ENCODE results near the gene ATP8B4. TPM values are rescaled to one million over a fixed set of nuclear protein-coding genes. Genes with fewer than 3 reads are reported as not detected.

Gene ATP8B4
- total RNA-seq, 1 experiment from 2014 or later: 0.24 TPM

DNA sequence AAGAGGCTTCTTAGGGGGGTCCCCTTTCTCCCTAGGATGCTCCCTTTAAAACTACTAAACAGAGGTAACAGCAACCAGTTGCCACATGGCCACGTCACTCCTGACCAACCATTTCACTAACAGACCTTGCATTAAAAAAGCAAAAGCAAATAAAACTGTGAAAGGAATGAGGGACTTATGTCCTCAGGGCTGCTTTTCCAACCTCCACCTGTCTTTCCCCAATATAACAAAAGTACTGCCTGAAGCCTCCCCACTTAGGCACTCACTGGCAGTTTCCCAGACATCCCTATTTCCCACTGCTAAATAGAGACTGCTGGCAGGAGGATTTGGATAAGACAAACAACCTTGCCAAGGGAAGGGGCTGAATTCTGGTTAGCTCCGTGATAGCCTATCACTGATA lies 130.3 kb downstream of the ATP8B4 start:
- Mint-ChIP-seq H3K9me3 (ENCODE audit: low read depth, unreplicated experiment) (no peaks in the 10 kb centered on the region), H3K27ac (ENCODE audit: unreplicated experiment) (no peak overlapping the region), H3K4me3 (ENCODE audit: low read depth, unreplicated experiment) (no peak overlapping the region), H3K4me1 (ENCODE audit: low read depth, unreplicated experiment) (no peaks in the 10 kb centered on the region), H3K27me3 (ENCODE audit: unreplicated experiment) (no peaks in the 10 kb centered on the region), H3K36me3 (ENCODE audit: insufficient read depth, unreplicated experiment) (no peaks in the 10 kb centered on the region)
- CTCF ChIA-PET: no interaction called here
- TF ChIP-seq, protein P1, sequence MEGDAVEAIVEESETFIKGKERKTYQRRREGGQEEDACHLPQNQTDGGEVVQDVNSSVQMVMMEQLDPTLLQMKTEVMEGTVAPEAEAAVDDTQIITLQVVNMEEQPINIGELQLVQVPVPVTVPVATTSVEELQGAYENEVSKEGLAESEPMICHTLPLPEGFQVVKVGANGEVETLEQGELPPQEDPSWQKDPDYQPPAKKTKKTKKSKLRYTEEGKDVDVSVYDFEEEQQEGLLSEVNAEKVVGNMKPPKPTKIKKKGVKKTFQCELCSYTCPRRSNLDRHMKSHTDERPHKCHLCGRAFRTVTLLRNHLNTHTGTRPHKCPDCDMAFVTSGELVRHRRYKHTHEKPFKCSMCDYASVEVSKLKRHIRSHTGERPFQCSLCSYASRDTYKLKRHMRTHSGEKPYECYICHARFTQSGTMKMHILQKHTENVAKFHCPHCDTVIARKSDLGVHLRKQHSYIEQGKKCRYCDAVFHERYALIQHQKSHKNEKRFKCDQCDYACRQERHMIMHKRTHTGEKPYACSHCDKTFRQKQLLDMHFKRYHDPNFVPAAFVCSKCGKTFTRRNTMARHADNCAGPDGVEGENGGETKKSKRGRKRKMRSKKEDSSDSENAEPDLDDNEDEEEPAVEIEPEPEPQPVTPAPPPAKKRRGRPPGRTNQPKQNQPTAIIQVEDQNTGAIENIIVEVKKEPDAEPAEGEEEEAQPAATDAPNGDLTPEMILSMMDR (IDR thresholded peaks at IDR 0.05; ENCODE audit: unreplicated experiment): no peak
- intact Hi-C loops (cut with micrococcal nuclease; ENCODE audit: unreplicated experiment): no loop called here
- BruUV-seq (replicated peaks): no TSS peak
- no peak for DNase-seq

DNA sequence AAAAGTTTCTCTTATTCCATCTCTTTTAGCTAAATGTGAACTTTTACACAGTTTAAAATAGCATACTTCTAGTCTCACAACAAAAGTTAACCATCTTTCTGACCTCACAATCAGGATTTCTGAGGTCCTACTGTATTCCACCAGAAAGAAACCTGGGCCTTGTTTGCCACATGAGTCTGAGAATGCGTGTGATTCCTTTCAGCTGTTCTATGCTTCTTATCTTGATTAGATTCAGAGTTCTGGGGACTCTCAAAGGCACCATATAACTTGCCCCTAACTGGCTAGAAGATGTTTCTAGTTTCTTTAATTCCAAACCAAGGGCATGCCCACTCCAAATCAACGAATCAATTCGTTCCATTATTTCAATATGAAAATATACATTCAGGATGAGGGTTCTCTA lies 131.1 kb downstream of the ATP8B4 start:
- Mint-ChIP-seq H3K4me1 (ENCODE audit: low read depth, unreplicated experiment) (no peaks in the 10 kb centered on the region), H3K27me3 (ENCODE audit: unreplicated experiment) (no peaks in the 10 kb centered on the region), H3K36me3 (ENCODE audit: insufficient read depth, unreplicated experiment) (no peaks in the 10 kb centered on the region), H3K9me3 (ENCODE audit: low read depth, unreplicated experiment) (no peaks in the 10 kb centered on the region), H3K27ac (ENCODE audit: unreplicated experiment) (no peak overlapping the region), H3K4me3 (ENCODE audit: low read depth, unreplicated experiment) (no peak overlapping the region)
- no TSS peak for BruUV-seq (replicated peaks)
- TF ChIP-seq, protein P1 (IDR thresholded peaks at IDR 0.05; ENCODE audit: unreplicated experiment): no peak
- intact Hi-C loops (cut with micrococcal nuclease; ENCODE audit: unreplicated experiment): no loop called here
- CTCF ChIA-PET: no interaction called here
- DNase-seq: no peak

DNA sequence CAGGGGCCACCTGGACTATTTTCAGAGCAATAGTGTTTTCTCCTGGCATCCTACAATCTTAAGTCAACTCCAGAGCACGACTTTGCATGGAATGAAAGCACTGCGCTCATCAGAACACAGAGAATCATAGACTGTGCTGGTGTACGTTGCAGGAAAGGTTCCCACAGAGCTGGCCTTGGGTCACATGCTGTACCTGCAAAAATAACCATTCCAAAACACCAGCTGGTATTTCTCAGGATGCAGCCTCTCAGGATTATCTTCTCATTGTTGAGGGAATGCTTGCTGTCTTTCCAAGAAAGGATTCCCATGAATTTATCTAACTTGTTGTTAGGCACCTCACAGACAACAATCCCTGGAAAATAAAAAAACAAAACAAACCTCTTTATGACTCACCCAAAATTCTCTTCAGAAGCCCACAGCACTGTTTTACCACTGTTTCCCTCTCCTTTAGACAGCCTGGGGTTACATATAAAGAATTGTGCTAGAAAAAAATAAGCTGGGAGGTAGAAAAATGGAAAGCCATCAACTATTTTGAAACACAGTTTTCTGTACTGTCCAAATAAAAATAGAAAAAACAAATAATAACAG lies 131.7 kb downstream of the ATP8B4 start:
- no peaks in the 10 kb centered on the region for H3K4me1 Mint-ChIP-seq (ENCODE audit: low read depth, unreplicated experiment)
- H3K36me3 Mint-ChIP-seq (ENCODE audit: insufficient read depth, unreplicated experiment): no peaks in the 10 kb centered on the region
- no peak overlapping the region for H3K27ac Mint-ChIP-seq (ENCODE audit: unreplicated experiment)
- no peak overlapping the region for H3K4me3 Mint-ChIP-seq (ENCODE audit: low read depth, unreplicated experiment)
- intact Hi-C loops (cut with micrococcal nuclease; ENCODE audit: unreplicated experiment): no loop called here
- H3K9me3 Mint-ChIP-seq (ENCODE audit: low read depth, unreplicated experiment): no peaks in the 10 kb centered on the region
- TF ChIP-seq, protein P1 (IDR thresholded peaks at IDR 0.05; ENCODE audit: unreplicated experiment): no peak
- no peaks in the 10 kb centered on the region for H3K27me3 Mint-ChIP-seq (ENCODE audit: unreplicated experiment)
- CTCF ChIA-PET: no interaction called here
- no peak for DNase-seq
- BruUV-seq (replicated peaks): no TSS peak

DNA sequence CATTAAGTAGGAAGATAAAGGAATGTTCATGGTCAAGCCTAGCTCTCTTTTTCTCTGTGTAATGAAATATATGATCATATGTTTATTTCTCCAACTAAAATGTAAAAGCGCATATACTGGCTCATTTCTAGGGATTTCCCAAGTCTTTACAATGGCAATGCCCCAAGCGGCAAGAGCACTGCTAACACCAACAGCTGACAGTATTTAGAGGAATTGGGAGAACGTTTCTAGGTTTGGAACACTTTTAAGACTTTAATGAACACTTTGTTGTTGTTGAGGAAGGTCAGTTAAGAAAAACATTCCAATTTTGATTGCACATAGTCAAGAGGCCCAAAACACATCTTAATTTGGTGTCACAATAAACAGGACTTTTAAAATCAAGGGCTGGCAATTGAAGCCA lies 132.7 kb downstream of the ATP8B4 start:
- no TSS peak for BruUV-seq (replicated peaks)
- TF ChIP-seq, protein P1 (IDR thresholded peaks at IDR 0.05; ENCODE audit: unreplicated experiment): no peak
- CTCF ChIA-PET: no interaction called here
- Mint-ChIP-seq H3K4me3 (ENCODE audit: low read depth, unreplicated experiment) (no peak overlapping the region), H3K36me3 (ENCODE audit: insufficient read depth, unreplicated experiment) (no peaks in the 10 kb centered on the region), H3K9me3 (ENCODE audit: low read depth, unreplicated experiment) (no peaks in the 10 kb centered on the region), H3K27ac (ENCODE audit: unreplicated experiment) (no peak overlapping the region), H3K27me3 (ENCODE audit: unreplicated experiment) (no peaks in the 10 kb centered on the region), H3K4me1 (ENCODE audit: low read depth, unreplicated experiment) (no peaks in the 10 kb centered on the region)
- no peak for DNase-seq
- intact Hi-C loops (cut with micrococcal nuclease; ENCODE audit: unreplicated experiment): no loop called here

All from Calu3 (cell line).